Right lobe of liver (tissue), 4 donors: ENCODE results near the gene NOP10.

Experiments
- CTCF ChIP-seq, 4 donors: fragments of 200-600 bp in 3 of 4; fragments of 450-650 bp in 1 of 4; IDR thresholded peaks; one replicate each; pipeline versions ENCODE4 v1.5.1 to v1.8.0; 2016 to 2022; ENCODE audit warnings: antibody characterized with exemption in 4 of 4, mild to moderate bottlenecking in 2 of 4
- POLR2A ChIP-seq: fragments of 450-650 bp; IDR thresholded peaks from one replicate; pipeline ENCODE4 v1.6.1; 2017; ENCODE audit warnings: antibody characterized with exemption, mild to moderate bottlenecking
- donor health status: DM: no; HTN: no; CAD: no.
- donor health status: DM: no; HTN: no; CAD: no.
- donor health status: DM: no; HTN: yes; CAD: no.

- TF ChIP-seq POLR2A: no peak
- TF ChIP-seq CTCF (IDR thresholded peaks at IDR 0.05): no peak
Measured at GRCh38 chr15:34347951-34348638, 5.2 kb upstream of the NOP10 start.
